ENCODE data around the gene LSAMP.

DNA sequence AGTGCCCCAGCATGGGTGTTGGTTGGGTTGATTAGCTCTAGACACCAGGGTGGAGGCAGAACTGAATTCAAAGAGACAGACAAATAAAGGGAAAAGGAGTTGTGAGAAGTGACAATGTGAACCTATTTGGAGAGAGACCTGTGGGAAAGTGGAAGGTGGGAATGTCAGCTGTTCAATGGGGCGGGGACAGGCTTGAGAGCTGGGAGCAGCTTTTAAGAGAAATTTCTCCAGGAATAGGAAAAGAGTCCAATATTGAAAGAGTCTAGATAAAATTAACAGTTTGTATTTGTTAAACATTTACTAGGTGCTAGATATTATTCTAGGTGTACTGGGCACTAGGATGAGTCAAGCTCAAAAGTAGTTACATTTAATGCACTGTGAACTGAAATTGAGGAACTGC is 596.6 kb downstream of the LSAMP start:
- TF ChIP-seq MAX (IDR thresholded peaks at IDR 0.05) (no peak), POLR2A (IDR thresholded peaks at IDR 0.05; ENCODE audit: control extremely low read depth in 1 of 2, low read depth in 2 of 2, low read length in 2 of 2) (no peak)
- TF ChIP-seq, protein P1, sequence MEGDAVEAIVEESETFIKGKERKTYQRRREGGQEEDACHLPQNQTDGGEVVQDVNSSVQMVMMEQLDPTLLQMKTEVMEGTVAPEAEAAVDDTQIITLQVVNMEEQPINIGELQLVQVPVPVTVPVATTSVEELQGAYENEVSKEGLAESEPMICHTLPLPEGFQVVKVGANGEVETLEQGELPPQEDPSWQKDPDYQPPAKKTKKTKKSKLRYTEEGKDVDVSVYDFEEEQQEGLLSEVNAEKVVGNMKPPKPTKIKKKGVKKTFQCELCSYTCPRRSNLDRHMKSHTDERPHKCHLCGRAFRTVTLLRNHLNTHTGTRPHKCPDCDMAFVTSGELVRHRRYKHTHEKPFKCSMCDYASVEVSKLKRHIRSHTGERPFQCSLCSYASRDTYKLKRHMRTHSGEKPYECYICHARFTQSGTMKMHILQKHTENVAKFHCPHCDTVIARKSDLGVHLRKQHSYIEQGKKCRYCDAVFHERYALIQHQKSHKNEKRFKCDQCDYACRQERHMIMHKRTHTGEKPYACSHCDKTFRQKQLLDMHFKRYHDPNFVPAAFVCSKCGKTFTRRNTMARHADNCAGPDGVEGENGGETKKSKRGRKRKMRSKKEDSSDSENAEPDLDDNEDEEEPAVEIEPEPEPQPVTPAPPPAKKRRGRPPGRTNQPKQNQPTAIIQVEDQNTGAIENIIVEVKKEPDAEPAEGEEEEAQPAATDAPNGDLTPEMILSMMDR (IDR thresholded peaks at IDR 0.05; ENCODE audit: control extremely low read depth in 1 of 3, insufficient read depth in 1 of 3, low read depth in 1 of 3, low read length in 3 of 3): no peak

Measured in H1 (cell line).